Measurements from ENCODE around the gene GP1BB.

GP1BB gene

GRCh38 chr22:19739448-19739895, 16.1 kb downstream of the GP1BB start:
- TF ChIP-seq EZH2 (IDR thresholded peaks at IDR 0.05; ENCODE audit: borderline replicate concordance, low read depth, low read length, severe bottlenecking): no peak
- TF ChIP-seq CTCF (IDR thresholded peaks at IDR 0.05; ENCODE audit: borderline replicate concordance, extremely low read depth, low read length, poor library complexity, severe bottlenecking): no peak
- Histone ChIP-seq H3K27ac (ENCODE audit: low read length) (no peak overlapping the region), H3K27me3 (ENCODE audit: insufficient read depth, low read length, poor library complexity) (no peaks in the 10 kb centered on the region)

GRCh38 chr22:19739911-19740449, 16.6 kb downstream of the GP1BB start:
- no peaks in the 10 kb centered on the region for H3K79me2 ChIP-seq (ENCODE audit: insufficient read depth, low read length)
- H4K20me1 ChIP-seq (ENCODE audit: insufficient read depth, low read length): no peaks in the 10 kb centered on the region
- H2AFZ ChIP-seq (ENCODE audit: low read depth, low read length): no peak overlapping the region
- H3K27ac ChIP-seq (ENCODE audit: low read length): no peak overlapping the region
- no peak overlapping the region for H3K9ac ChIP-seq (ENCODE audit: low read depth, low read length)
- TF ChIP-seq EZH2 (IDR thresholded peaks at IDR 0.05; ENCODE audit: borderline replicate concordance, low read depth, low read length, severe bottlenecking) (no peak), CTCF (IDR thresholded peaks at IDR 0.05; ENCODE audit: borderline replicate concordance, extremely low read depth, low read length, poor library complexity, severe bottlenecking) (no peak)
- H3K4me2 ChIP-seq (ENCODE audit: insufficient read depth, low read length): no peak overlapping the region
- H3K4me3 ChIP-seq (ENCODE audit: low read depth in 1 of 2, low read length in 2 of 2): no peak overlapping the region
- no peak for DNase-seq
- no peak for ATAC-seq (ENCODE audit: insufficient read depth, low read depth)
- H3K4me1 ChIP-seq (ENCODE audit: insufficient read depth, low read length): no peaks in the 10 kb centered on the region
- no peaks in the 10 kb centered on the region for H3K27me3 ChIP-seq (ENCODE audit: insufficient read depth, low read length, poor library complexity)
- no peaks in the 10 kb centered on the region for H3K36me3 ChIP-seq (ENCODE audit: insufficient read depth, low read length)
- no peaks in the 10 kb centered on the region for H3K9me3 ChIP-seq (ENCODE audit: insufficient read depth, low read length, severe bottlenecking)

More at GRCh38 chr22:19739448-19739895, 16.1 kb downstream of the GP1BB start:
- no peaks in the 10 kb centered on the region for H3K9me3 ChIP-seq (ENCODE audit: insufficient read depth, low read length, severe bottlenecking)
- H3K4me3 ChIP-seq (ENCODE audit: low read depth in 1 of 2, low read length in 2 of 2): no peak overlapping the region
- no peaks in the 10 kb centered on the region for H3K36me3 ChIP-seq (ENCODE audit: insufficient read depth, low read length)
- no peaks in the 10 kb centered on the region for H3K79me2 ChIP-seq (ENCODE audit: insufficient read depth, low read length)
- ATAC-seq (ENCODE audit: insufficient read depth, low read depth) (no peak), DNase-seq (no peak)
- no peaks in the 10 kb centered on the region for H3K4me1 ChIP-seq (ENCODE audit: insufficient read depth, low read length)
- H3K4me2 ChIP-seq (ENCODE audit: insufficient read depth, low read length): no peak overlapping the region
- H4K20me1 ChIP-seq (ENCODE audit: insufficient read depth, low read length): no peaks in the 10 kb centered on the region
- H3K9ac ChIP-seq (ENCODE audit: low read depth, low read length): no peak overlapping the region
- H2AFZ ChIP-seq (ENCODE audit: low read depth, low read length): no peak overlapping the region

- TF ChIP-seq CTCF (IDR thresholded peaks at IDR 0.05; ENCODE audit: borderline replicate concordance, extremely low read depth, low read length, poor library complexity, severe bottlenecking): no peak
- ATAC-seq (ENCODE audit: insufficient read depth, low read depth) (no peak), DNase-seq (no peak)
- H3K79me2 ChIP-seq (ENCODE audit: insufficient read depth, low read length): no peaks in the 10 kb centered on the region
- no peaks in the 10 kb centered on the region for H4K20me1 ChIP-seq (ENCODE audit: insufficient read depth, low read length)
- no peaks in the 10 kb centered on the region for H3K4me1 ChIP-seq (ENCODE audit: insufficient read depth, low read length)
- H3K27me3 ChIP-seq (ENCODE audit: insufficient read depth, low read length, poor library complexity): no peaks in the 10 kb centered on the region
- H3K36me3 ChIP-seq (ENCODE audit: insufficient read depth, low read length): no peaks in the 10 kb centered on the region
- H3K9me3 ChIP-seq (ENCODE audit: insufficient read depth, low read length, severe bottlenecking): no peaks in the 10 kb centered on the region
- no peak overlapping the region for H3K4me2 ChIP-seq (ENCODE audit: insufficient read depth, low read length)
- no peak overlapping the region for H3K27ac ChIP-seq (ENCODE audit: low read length)
- H2AFZ ChIP-seq (ENCODE audit: low read depth, low read length): no peak overlapping the region
- H3K4me3 ChIP-seq (ENCODE audit: low read depth in 1 of 2, low read length in 2 of 2): no peak overlapping the region
- no peak overlapping the region for H3K9ac ChIP-seq (ENCODE audit: low read depth, low read length)
Measured at GRCh38 chr22:19740586-19740985, 17.2 kb downstream of the GP1BB start.

- Histone ChIP-seq H3K4me1 (ENCODE audit: insufficient read depth, low read length) (no peaks in the 10 kb centered on the region), H3K27me3 (ENCODE audit: insufficient read depth, low read length, poor library complexity) (no peaks in the 10 kb centered on the region), H4K20me1 (ENCODE audit: insufficient read depth, low read length) (no peaks in the 10 kb centered on the region), H3K4me2 (ENCODE audit: insufficient read depth, low read length) (no peak overlapping the region), H2AFZ (ENCODE audit: low read depth, low read length) (no peak overlapping the region), H3K79me2 (ENCODE audit: insufficient read depth, low read length) (no peaks in the 10 kb centered on the region), H3K4me3 (ENCODE audit: low read depth in 1 of 2, low read length in 2 of 2) (no peak overlapping the region), H3K9me3 (ENCODE audit: insufficient read depth, low read length, severe bottlenecking) (no peaks in the 10 kb centered on the region), H3K27ac (ENCODE audit: low read length) (no peak overlapping the region), H3K36me3 (ENCODE audit: insufficient read depth, low read length) (no peaks in the 10 kb centered on the region), H3K9ac (ENCODE audit: low read depth, low read length) (no peak overlapping the region)
- TF ChIP-seq EZH2 (IDR thresholded peaks at IDR 0.05; ENCODE audit: borderline replicate concordance, low read depth, low read length, severe bottlenecking) (no peak), CTCF (IDR thresholded peaks at IDR 0.05; ENCODE audit: borderline replicate concordance, extremely low read depth, low read length, poor library complexity, severe bottlenecking) (no peak)
- no peak for DNase-seq
- ATAC-seq (ENCODE audit: insufficient read depth, low read depth): no peak
Measured at GRCh38 chr22:19741053-19741452, 17.7 kb downstream of the GP1BB start.

Measured in DND-41 (cell line).